ENCODE data around the gene TRAF1.

TRAF1 gene

DNA sequence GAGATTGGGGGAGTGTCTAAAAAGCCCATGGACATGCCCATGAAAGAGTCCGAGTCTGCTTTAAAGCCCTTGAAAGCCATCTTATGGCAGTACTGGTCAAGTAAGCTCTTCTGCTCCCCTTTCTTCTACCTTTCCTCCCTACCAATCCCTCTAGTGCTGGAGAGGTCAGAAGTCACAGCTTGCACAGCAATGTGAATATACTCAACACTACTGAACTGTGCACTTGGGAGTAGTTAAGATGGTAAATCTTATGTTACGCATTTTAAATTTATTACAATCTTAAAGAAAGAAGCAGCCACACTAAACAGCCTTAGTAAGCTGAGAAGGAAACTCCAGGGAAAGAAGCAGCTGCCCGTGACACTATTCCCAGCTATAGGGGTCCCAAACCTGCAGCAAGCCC lies 12.3 kb upstream of the TRAF1 start:
- DNase-seq, result no peak

DNA sequence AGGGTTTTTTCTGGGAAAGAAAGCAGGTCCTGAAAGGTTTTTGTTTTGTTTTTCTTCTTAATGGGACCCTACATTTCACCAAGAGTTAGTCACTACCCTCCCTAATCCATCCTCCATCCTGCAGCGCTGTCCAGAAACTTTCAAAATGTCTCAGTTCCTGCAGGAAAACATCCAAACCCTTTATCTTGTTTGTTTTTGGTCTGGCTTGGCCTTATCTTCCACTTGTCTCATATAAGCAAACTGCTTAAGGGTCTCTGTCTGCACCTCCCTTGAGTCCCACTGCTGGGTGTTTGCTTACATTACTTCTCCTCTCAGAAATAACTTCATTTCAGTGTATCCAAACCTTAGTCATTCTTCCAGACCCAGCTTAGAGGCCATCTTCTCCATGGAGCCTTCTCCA lies 11.0 kb upstream of the TRAF1 start:
- DNase-seq, result no peak

DNA sequence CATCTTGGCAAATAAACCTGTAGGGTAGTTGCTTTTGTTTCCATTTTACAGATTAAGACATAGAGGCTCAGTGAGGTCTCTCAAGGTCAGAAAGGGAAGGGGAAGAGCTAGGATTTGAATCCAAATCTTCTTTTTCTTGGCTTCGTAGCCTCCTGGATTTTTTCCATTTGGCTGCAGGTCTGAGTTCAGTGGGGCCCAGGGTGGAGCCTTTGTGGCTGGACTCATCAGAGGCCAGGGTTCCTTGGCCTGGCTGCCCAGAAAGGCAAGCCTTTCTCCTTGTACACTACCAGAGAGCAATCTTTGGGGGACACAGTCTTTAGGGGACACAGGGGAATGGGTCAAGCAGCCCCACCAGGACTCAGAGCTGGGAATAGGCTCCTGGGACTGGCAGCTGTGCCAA lies 10.5 kb upstream of the TRAF1 start:
- DNase-seq, result no peak

DNA sequence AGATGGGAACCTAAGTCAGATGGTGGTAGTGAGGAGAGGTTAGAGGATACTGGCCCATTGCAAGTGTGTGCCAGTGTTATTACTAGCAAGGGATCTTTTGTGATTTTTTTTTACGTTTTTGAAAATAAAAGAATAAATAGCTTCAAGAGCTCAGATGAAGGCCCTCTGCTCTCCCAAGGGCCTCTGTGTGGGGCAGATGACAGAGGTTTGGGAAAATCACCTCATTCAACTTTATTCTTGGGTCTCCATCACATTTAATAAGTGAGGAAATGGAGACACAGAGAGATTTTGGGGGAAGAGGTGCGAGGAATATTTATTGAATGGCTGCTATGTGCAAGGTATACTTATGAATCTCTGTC lies 10.1 kb upstream of the TRAF1 start:
- no peak for DNase-seq

DNA sequence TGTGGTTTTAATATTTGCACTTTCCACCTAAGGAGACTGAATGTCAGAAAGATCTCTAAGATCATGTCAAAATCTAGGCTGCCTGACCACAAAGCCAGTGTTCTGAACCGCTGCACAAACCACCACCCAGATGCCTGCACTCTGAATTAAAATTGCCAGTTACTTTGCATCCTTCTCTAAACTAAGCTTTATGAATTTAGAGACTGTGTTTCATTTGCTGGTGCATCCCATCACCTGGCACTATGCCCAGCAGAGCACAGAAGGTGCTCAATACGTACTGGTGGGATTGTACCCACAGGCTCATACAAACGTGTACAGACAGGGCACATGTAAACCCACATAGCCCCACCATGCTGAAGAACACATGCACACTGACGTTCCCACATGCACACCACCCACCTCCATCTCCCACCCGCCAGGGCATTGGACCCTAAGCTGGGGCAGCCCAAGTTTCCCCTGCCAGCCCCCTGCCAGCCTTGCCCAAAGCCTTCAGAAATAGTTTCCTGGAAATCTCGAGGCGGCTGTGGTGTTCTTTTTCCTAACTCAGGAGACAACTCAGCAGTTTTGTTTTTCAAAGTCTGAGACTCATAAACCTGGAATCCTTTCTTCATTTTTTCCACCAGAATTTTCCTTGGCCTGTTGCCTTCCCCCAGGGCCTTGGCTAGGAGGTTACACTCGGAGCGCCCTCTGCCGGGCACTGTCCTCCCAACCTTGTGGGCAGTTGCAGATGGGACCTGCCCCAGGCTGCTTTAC lies 9.6 kb upstream of the TRAF1 start:
- DNase-seq, result peak; percentile 63

DNA sequence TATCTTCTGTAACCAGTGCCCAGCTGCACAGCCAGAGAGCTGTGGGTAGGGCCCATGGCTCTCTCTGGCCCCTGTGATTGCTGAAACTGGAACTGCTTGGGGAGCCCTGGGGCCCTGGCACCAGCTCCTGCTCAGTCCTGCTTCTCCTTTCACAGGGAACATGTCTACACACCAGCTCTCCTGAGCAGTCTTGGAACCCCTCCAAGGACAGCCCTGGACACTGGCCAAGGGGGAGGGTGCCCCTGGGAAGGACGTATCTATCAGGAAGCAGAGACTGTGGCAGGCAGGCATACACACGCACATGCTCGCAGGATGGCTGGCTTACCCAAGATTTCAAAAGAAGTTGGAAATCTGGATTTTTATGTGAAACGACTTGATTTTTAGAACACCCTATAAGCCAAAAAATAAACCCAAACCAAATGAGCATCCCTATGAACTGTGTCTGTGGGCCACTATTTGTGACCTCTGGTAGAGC lies 8.8 kb upstream of the TRAF1 start:
- DNase-seq, result no peak

DNA sequence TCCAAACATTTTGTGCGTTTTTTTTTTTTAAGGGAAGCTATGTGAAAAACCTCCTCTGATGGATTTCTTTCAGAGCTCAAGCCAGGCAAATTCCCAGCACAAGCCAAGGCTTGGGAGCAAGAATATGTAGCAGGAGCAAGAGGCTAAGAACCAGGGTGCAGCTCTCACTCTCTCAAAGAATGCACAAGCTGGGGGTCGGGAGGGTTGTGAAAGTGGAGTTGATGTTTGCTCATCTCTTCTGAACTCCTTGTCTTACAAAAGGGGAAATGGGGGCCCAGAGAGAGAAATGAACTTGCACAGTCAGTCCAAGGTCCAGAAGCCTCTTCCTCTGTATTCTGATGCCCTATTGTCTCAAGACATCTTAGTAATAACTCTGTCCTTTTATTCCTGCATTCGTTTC lies 7.7 kb upstream of the TRAF1 start:
- DNase-seq, result no peak

DNA sequence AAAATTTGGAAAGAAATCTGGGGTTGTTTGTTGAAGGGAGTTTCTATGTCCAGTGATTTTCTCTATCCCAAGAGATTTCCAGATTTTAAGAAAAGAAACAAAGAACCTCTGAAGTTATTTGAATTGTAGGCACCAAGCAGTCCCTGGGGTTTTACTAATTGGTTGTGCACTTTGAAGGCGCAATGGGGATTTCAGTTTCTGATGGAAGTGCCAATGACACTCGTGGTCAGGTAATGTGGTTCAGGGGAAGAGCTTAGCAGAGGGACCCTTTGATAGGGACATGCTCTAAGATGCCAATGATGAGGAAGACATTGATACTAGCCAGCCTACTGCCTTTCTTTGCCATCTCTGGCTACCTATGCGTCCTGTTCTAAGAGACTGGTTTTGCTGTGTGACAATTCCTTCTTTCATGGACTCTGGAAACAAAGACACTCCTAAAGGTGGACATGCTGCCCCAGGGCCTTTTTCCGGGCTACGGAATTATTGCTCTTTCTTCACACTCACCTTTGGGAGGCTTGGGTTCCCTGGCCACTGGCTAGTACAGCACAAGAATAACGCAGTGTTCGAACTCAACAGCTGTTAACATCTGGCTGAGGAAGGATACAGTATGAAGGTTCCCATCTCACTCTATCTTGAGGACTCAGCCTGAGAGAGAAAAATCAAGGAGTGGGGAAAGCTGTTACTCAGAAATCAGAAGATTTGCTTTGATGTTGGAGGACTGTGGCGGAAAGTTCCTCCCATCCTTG lies 6.9 kb upstream of the TRAF1 start:
- DNase-seq, result no peak

DNA sequence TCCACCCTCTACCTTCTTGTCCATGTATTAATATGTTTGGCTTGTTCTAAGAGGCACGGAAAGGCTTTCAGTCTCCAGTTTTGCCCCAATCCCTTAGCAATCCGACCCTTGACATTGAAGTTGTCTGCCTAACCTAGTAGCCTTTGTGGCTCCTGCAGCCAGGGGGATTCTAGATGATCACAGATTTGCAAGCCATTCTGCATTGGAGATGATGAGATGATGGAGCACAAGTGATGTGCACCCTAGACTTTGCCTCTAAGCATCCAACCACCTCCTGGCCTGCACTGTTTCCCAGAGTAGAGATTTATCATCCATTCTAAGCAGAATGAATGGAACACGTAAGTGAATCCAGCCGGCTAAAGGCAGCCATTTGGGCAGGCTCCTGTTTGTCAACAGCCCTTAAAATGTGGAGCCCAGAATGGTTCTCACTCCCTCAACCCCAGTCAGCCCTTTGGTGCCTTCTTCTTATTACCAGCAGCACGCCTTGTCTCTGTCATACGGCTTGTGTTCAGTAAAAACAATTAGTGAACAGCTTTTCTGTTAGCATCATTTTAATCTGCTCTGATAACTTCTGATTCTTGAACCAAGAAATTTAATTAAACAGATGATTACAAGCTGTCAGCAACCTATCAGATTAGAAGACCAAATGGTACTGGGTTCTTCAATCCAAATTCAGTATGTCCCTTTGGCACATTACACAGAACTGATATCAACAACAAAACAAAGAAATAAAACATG lies 5.7 kb upstream of the TRAF1 start:
- DNase-seq, result no peak

DNA sequence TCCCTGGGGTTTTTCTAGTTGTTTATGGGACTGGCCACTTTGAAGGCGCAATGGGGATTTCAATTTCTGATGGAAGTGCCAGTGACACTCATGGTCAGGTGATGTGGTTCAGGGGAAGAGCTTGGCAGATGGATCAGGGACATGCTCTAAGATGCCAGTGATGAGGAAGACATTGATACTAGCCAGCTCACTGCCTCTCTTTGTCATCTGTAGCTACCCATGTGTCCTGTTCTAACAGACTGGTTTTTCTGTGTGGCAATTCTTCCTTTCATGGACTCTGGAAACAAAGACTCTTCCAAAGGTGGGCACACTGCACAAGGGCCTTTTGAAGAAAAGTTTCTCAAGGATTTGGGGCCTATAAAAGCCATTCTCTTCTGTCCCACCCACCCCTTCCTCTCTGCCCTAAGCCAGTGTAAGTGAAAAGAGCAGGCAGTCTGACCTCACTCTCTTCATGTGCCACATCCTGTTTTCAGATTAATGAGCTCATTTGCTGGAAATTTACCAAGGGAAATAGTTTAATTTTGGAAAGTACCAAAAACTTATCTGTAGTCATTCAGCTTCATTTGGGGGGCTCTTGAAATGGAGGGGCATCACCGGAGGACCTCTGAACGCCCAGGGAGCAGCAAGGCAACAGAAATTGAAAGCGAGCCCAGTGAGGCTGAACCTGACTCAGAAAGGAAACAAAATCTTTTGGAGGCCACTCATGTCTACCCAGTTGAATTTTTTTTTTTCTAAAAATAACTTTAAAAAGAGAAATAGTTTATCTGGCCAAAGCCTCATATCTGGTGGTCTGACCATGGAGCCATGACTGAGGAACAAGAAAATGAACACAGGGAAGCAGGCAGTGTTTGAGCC lies 4.9 kb upstream of the TRAF1 start:
- no peak for DNase-seq

DNA sequence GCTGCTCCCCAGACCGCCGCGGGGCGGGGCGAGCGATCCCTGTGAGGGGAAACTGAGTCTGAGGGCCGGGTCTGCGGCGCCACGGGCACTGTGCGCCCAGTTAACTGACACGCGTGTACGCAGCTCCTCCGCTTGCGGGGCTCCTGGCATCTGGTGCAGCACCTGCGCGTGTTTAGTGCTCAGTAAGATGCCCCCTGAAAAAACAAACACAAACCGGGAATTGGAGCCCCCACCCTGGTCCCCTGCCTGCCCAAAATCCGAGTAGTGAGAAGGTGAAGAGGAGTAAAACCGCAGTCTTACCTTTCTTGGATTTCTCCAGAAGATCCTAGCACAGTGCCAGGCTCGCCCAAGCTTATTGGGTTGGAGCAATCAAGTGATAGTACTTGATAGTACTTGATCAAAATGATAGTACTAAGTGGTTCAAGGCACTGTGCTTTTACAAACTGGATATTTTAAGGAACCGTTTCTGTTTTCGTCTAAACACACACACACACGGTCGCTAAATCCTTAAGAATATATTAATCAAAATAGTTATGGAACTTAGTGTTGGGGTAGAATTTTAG lies 2.7 kb upstream of the TRAF1 start:
- no peak for DNase-seq

DNA sequence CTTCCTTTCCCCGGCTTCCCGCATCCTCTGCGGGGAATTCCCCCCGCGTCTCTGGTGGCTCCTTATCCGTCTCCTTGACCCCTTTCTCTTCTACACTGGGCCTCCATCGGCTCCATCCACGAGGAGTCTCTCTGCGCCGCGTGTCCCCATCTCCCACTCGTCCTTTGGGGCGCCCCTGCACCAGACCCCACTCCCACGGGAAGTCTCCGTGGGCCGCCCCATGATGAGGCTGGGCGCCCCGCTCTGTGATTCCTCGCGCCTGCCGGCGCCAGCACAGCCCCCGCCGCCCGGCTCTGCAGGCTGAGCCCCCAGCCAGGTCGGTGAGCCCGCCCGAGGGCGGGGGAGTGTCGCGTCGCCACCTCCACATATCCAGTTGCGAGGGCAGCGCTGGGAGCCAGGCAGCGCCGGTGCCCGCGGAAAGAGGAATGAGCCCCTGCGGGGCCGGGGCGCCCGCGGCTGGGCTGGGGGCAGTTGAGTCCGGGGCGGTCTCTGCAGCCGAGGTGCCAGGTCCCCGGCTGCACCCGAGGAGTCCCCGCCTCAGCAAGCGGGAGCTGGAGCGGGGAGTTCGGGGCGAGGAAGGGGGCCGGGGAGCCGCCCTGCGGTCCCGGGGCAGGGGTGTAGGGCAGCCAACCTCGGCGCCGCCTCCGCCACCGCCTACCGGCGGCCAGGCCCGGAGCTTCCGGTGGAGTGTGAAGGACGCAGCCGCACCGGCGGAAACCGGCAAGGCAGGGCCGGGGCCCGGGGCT lies 2.1 kb upstream of the TRAF1 start:
- peak; percentile 26 for DNase-seq

DNA sequence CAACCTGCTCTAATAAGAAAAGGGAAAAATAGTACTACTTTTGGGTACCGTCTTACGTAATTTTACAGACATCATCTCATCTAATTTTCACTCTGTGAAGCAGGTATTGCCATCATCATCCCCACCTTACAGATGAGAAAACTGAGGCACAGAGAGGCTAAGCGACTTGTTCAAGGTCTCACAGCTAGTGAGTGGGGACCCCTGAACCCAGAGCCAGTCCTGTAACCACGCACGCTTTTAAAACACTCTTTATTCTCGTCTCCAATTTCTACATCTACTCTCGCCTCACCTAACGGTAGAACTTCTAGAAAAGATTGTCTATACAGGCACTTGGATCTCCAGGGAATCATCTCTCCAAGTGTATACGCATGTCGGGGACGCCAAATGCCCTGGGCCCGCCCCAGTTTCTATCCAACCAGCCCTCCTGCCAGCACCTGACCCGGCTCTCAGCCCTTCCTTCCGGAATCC lies 1.5 kb upstream of the TRAF1 start:
- no peak for DNase-seq

DNA sequence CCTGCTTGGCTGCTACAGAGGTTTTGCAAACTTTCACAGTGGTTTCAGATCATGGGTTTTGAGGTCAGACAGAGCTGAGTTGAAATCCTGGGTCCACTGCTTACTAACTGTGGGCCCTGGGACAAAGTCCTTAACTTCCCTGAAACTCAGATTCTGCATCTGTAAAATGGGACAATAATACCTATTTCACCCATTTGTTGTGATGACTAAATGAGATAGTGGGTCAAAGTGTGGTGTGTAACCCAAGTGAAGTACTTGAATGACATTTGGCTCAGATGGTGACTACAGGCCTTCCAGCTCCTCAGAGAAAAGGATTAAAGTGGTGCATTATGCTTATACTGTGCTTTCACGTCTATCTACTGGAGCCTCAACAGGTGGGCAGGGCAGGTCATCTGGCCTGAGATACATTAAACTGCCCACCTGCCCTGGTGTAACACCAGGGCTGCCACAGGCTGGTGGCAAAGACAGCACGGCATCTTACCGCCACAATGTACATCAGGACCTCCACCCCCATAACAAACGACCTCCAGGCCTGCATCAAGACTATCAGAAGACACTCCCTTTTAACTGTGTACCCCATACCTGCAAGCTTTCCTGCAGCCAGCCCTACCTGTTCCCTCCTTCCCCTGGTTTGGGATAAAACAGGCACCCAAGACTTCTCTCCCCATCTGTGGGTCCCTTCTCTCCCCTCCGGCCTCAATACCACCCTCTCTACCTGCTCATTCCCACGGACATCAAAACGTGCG lies 846 bp upstream of the TRAF1 start:
- no peak for DNase-seq

DNA sequence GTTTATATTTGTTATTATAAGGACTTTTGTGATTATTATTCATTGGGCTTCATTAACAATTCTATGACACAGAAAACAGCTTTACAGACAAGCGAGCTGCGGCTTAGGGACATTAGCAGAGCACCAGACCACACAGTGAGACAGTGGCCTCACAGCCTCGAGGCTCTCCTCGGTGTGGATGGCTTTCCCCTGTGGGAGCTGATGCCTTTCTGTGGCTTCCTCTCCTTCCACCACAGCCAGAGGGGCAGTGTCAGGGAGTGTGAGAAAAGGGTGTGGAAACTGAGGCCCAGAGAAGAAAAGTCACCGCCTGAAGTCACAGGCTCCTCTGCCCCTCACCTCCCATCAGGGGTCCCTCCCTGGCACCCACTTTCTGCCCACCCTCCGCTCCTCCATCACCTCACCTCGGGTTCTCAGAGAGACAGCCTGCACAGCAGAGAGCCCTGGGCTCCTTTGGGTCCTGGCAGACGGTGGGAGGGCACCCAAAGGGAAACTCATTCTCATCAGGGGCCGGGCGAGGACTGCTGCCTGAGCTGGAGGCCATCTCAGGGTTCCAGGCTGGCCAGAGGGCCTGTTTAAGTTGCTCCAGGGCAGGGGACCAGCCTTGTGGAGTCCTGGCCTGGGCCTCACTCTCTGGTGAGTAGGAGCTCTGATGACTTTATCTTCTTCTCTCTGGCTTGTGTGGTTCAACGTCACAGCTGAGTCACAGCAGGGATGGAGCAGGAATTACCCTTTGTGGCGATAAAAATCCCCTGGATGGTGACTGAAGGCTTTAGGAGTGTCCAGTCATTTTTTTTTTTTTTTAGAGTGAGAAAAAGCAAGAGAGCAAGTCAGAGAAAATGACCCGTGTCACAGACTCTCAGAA lies 830 bp downstream of the TRAF1 start:
- DNase-seq, result no peak

DNA sequence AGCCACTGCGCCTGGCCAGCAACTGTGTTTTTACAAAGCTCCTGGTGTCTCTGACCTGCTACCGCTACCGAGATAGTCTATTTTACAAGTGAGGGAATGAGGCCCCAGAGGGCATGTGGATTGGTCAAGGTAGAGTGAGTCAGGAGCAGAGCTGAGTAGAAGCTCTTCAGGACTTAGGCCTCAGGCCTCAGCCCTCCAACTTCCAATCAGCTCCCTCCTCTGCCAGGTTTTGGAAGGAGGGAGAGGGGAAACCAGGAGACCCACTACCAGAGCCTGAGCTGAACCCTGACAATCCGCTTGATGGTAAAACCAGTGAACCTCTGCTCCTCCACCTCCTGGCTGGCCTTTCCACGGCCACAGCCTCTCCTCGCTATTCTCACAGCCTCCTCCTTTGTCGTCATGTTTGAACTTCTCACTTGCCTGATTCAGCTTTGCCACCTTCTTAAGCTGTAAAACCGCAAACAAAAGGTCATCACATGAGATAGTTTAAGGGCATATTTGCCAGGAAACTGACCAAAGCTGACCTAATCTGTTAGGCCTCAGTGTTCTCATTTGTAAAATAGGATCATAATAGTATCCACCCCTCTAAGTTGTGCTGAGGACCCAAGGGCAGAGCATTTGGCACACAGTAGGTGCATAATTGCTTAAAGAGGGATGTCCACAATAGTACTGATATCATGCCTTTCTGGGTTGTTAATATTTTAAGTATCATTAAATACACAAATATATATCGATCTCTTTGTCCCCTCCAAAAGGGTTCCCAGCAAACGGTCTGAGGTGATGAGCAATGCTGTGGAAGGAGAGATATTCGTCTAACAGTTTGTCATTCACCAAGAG lies 1.7 kb downstream of the TRAF1 start:
- DNase-seq, result no peak

DNA sequence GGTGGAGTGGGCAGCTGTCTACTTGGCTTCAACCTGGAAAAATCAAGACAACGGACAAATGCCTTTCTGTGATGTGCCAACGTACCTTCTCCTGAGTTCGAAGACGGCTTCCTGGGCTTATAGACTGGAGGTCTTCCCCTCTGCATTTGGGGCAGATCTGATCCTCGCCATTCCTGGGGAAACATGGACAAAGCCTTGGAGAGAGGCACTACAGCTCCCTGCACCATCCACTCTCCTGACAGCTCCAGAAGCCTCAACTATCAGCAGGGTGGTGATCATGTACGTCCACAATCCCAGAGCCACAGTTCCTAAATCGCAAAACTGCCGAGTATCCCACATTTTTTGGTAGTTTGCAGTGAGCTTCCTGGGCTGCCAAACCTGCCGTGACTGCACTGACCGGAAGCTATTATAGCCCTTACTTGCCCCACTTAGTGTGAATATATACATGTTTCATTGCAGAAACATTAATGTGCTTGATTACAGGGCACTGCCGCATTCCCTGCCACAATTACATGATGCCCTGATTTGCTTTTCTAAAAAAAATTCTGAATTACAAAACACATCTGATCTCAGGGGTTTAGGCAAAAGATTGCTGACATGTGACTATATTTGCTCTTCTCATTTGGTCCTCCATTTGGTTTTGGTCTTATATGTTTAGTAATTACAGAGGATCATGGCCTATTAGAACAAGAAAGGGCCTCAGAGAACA lies 2.8 kb downstream of the TRAF1 start:
- DNase-seq, result no peak

Measured in NCI-H748 treated with DMSO at 0.1 percent for 48 hours (cell line).